ENCODE results near the gene ZEB1. TPM values are rescaled to one million over a fixed set of nuclear protein-coding genes. Genes with fewer than 3 reads are reported as not detected.

Gene ZEB1
- total and polyA plus RNA-seq, 2 of the 8 experiments (the other 6 are each of a cell fraction or from before 2014, with no cell fraction given), result 0.08 to 0.15 TPM

- H3K4me1 ChIP-seq (replicated peaks in 1 of 4; ENCODE audit: control insufficient read depth in 3 of 4, insufficient read depth in 4 of 4, low read length in 3 of 4), result no peaks in the 10 kb centered on the region
- no peaks in the 10 kb centered on the region for H4K20me1 ChIP-seq (replicated peaks in 1 of 2; ENCODE audit: control insufficient read depth in 1 of 2, insufficient read depth in 2 of 2, low read length in 2 of 2)
- H4K91ac ChIP-seq (replicated peaks; ENCODE audit: insufficient read length, low read length), result no peak overlapping the region
- no peak overlapping the region for H3K9ac ChIP-seq (replicated peaks in 1 of 4; ENCODE audit: extremely low read depth in 1 of 4, low read depth in 3 of 4, low read length in 3 of 4)
- no peaks in the 10 kb centered on the region for H3K23me2 ChIP-seq (ENCODE audit: low read depth, low read length)
- H4K5ac ChIP-seq (ENCODE audit: insufficient read length, low read depth, low read length), result no peak overlapping the region
- H3K4ac ChIP-seq (replicated peaks; ENCODE audit: insufficient read length, low read depth, low read length), result no peak overlapping the region
- H3K36me3 ChIP-seq (ENCODE audit: control insufficient read depth in 2 of 4, insufficient read depth in 4 of 4, low read length in 3 of 4), result peaks cover 0 to 9% (median 0%) of the 10 kb centered on the region in 4 experiments; a peak in 1 of 8 replicates
- no peak overlapping the region for H2AK5ac ChIP-seq (ENCODE audit: low read depth, low read length)
- H3K4me2 ChIP-seq (ENCODE audit: insufficient read depth in 1 of 2, low read depth in 2 of 2, low read length in 2 of 2), result no peak overlapping the region
- H3K79me2 ChIP-seq (ENCODE audit: control insufficient read depth in 1 of 2, insufficient read depth in 2 of 2, low read length in 2 of 2), result no peaks in the 10 kb centered on the region
- CTCF ChIA-PET (ENCODE audit: partially characterized antibody), result no interaction called here
- no peak overlapping the region for H3K14ac ChIP-seq (ENCODE audit: insufficient read length)
- WGBS, 2 experiments (ENCODE audit: extremely low coverage in 1 of 2, insufficient coverage in 1 of 2, insufficient read length in 1 of 2, insufficient replicate concordance in 2 of 2, low coverage in 1 of 2, low lambda C conversion rate in 2 of 2, missing lambda C conversion rate in 1 of 2), result 79% methylated on average over 1 of the region's 1 CpG; no CpG with 5 or more reads in 1 of the 2 experiments
- no peak overlapping the region for H3K56ac ChIP-seq (replicated peaks; ENCODE audit: insufficient read length, low read depth, low read length)
- no peak overlapping the region for H2AFZ ChIP-seq (ENCODE audit: low read length)
- POLR2A ChIA-PET (ENCODE audit: partially characterized antibody), result no interaction called here
- peaks cover 0 to 25% of the 10 kb centered on the region in 2 experiments; a peak in 2 of 4 replicates for H3K9me3 ChIP-seq (ENCODE audit: insufficient read depth in 2 of 2, low read depth in 1 of 2, low read length in 1 of 2)
- no peaks in the 10 kb centered on the region for H3K79me1 ChIP-seq (ENCODE audit: low read depth, low read length)
- H3K27me3 ChIP-seq (replicated peaks in 1 of 4; ENCODE audit: control insufficient read depth in 3 of 4, extremely low read depth in 1 of 4, insufficient read depth in 3 of 4, low read length in 3 of 4), result no peaks in the 10 kb centered on the region
- no peak overlapping the region for H3K23ac ChIP-seq (ENCODE audit: insufficient read length)
- no peak for FAIRE-seq
- H3K27ac ChIP-seq (ENCODE audit: low read depth, low read length), result no peak overlapping the region
- H3K18ac ChIP-seq (ENCODE audit: extremely low read depth, low read length), result no peak overlapping the region
- H3K4me3 ChIP-seq (ENCODE audit: extremely low read depth in 1 of 4, insufficient read depth in 2 of 4, low read depth in 3 of 4, low read length in 4 of 4), result no peak overlapping the region
- no peak overlapping the region for H2BK12ac ChIP-seq (ENCODE audit: low read depth, low read length)
- no peak overlapping the region for H2BK15ac ChIP-seq (ENCODE audit: low read length)
- no peak for DNase-seq (ENCODE audit: low read depth in 1 of 2, low spot score in 2 of 2)
- no peak overlapping the region for H2BK20ac ChIP-seq (ENCODE audit: low read length)
- no peak overlapping the region for H2BK5ac ChIP-seq (ENCODE audit: low read depth, low read length)
- no peak overlapping the region for H4K8ac ChIP-seq (ENCODE audit: extremely low read depth, insufficient read depth, low read length)
- no peak overlapping the region for H2BK120ac ChIP-seq (replicated peaks; ENCODE audit: low read depth, low read length)
- TF ChIP-seq JUN (IDR thresholded peaks at IDR 0.05; ENCODE audit: low read depth, low read length) (no peak), SAP30 (IDR thresholded peaks at IDR 0.05; ENCODE audit: insufficient read depth, insufficient replicate concordance, low read length) (no peak), HDAC2 (IDR thresholded peaks at IDR 0.05; ENCODE audit: borderline replicate concordance in 1 of 2, low read depth in 2 of 2, low read length in 2 of 2) (no peak), GABPA (IDR thresholded peaks at IDR 0.05; ENCODE audit: borderline replicate concordance, insufficient read depth, low read length) (no peak), ASH2L (IDR thresholded peaks at IDR 0.05; ENCODE audit: low read length) (no peak), SRF (IDR thresholded peaks at IDR 0.05; ENCODE audit: low read depth, low read length) (no peak)
These were observed 39.8 kb downstream of the ZEB1 start for GRCh38 chr10:31358688-31359330.
